ENCODE data around the gene SELP. TPM values are rescaled to one million over a fixed set of nuclear protein-coding genes. Genes with fewer than 3 reads are reported as not detected.
A peak's percentile ranks its signal among the peaks of the same experiment; 100 is the strongest.

SELP gene
- polyA plus RNA-seq, 3 donors = 0.84 to 1.4 (median 0.85) TPM

DNA sequence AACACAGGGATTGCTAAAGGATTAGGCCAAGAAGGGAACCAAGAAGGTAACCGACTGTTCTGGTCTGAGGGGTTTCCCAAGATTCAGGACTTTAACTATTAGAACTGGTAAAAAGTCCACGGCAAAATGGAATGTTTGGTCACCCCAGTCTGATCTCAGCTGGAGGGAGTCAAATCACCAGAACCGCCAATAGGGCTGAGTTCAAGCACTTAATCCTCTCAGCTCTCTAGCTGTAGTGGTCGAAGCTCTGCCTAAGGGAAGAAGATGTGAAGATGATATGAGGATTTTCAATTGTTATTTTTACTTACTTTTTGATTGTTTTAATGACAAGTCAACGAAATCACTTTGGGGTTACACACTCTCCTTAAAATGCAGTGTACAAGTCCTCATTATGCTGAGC lies 72.8 kb downstream of the SELP start:
- peaks cover 8% of the 10 kb centered on the region for H3K4me1 Mint-ChIP-seq
- WGBS (ENCODE audit: insufficient coverage) = 100% methylated on average over 2 of the region's 5 CpGs
- intact Hi-C loops (cut with micrococcal nuclease) = loop anchor here in 1 of 2 donors (10.0 kb wide), 1 partner anchor 258 kb away; no protein-coding TSS in a partner anchor

DNA sequence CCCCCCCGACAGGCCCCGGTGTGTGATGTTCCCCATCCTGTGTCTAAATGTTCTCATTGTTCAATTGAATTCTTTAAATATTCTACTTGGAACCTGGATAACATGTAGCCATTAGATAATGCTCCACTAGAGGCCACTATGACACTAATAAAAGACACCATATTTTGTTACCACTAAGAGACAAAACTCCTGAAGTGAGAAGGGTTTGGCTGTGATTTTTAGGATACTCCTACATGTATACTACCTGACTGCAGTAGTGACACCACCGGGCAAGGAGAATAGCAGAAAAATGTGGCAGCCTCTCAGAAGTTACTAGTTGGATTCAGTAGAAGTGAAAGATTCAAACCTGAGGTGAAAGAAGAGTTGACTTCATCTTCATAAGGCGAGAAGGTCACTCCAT lies 79.6 kb downstream of the SELP start:
- H2AFZ ChIP-seq (ENCODE audit: insufficient read depth, low read depth, low read length, poor library complexity, severe bottlenecking) = no peak overlapping the region
- H3K4me3 ChIP-seq (replicated peaks in 1 of 3; ENCODE audit: low read depth in 2 of 3, low read length in 3 of 3) = no peak overlapping the region
- H3K36me3 ChIP-seq (replicated peaks in 1 of 2; ENCODE audit: control insufficient read depth in 1 of 2, insufficient read depth in 2 of 2, low read length in 2 of 2) = peaks cover 58 to 96% of the 10 kb centered on the region in 2 donors
- H3K9ac ChIP-seq (ENCODE audit: insufficient read depth, low read length, poor library complexity, severe bottlenecking) = no peak overlapping the region
- intact Hi-C loops (cut with micrococcal nuclease) = loop anchor here (5.0 to 10.0 kb wide), 2 partner anchors 257 to 265 kb away; no protein-coding TSS in a partner anchor
- no peaks in the 10 kb centered on the region for H3K4me1 ChIP-seq (ENCODE audit: control insufficient read depth in 1 of 2, insufficient read depth in 2 of 2, low read length in 2 of 2)
- Mint-ChIP-seq H3K27me3 (ENCODE audit: low read depth in 3 of 3) (peaks cover 0 to 1% (median 0%) of the 10 kb centered on the region in 3 donors), H3K4me1 (no peaks in the 10 kb centered on the region), H3K9me3 (peaks cover 0 to 3% (median 0%) of the 10 kb centered on the region in 7 donors), H3K4me3 (no peak overlapping the region), H3K36me3 (peaks cover 88 to 92% of the 10 kb centered on the region in 2 donors), H3K27ac (no peak overlapping the region)
- H4K20me1 ChIP-seq (ENCODE audit: insufficient read depth, low read length) = no peaks in the 10 kb centered on the region
- DNase-seq = peak in 2 of 3 donors; percentile 8 to 34
- H3K9me3 ChIP-seq (replicated peaks in 1 of 2; ENCODE audit: control insufficient read depth in 1 of 2, insufficient read depth in 1 of 2, low read length in 2 of 2) = no peaks in the 10 kb centered on the region
- no peak overlapping the region for H3K27ac ChIP-seq (ENCODE audit: low read depth in 1 of 2, low read length in 2 of 2)
- no peak overlapping the region for H3K4me2 ChIP-seq (replicated peaks; ENCODE audit: extremely low read depth, low read length, poor library complexity, severe bottlenecking)
- WGBS (ENCODE audit: insufficient coverage) = no CpG with 5 or more reads among the region's 4 CpGs
- peak; percentile 52 for TF ChIP-seq CTCF (IDR thresholded peaks at IDR 0.05)
- H3K27me3 ChIP-seq (ENCODE audit: control insufficient read depth in 2 of 2, insufficient read depth in 2 of 2, low read length in 2 of 2) = no peaks in the 10 kb centered on the region
- H3K79me2 ChIP-seq (ENCODE audit: insufficient read depth, low read length) = no peaks in the 10 kb centered on the region

More for the DNA sequence above, 72.8 kb downstream of the SELP start:
- no peaks in the 10 kb centered on the region for H3K27me3 ChIP-seq (ENCODE audit: control insufficient read depth in 2 of 2, insufficient read depth in 2 of 2, low read length in 2 of 2)
- DNase-seq = no peak
- H3K27ac Mint-ChIP-seq = no peak overlapping the region
- peaks cover 0 to 1% (median 0%) of the 10 kb centered on the region in 3 donors for H3K27me3 Mint-ChIP-seq (ENCODE audit: low read depth in 3 of 3)
- H4K20me1 ChIP-seq (ENCODE audit: insufficient read depth, low read length) = no peaks in the 10 kb centered on the region
- no peak overlapping the region for H2AFZ ChIP-seq (ENCODE audit: insufficient read depth, low read depth, low read length, poor library complexity, severe bottlenecking)
- H3K27ac ChIP-seq (ENCODE audit: low read depth in 1 of 2, low read length in 2 of 2) = no peak overlapping the region
- no peaks in the 10 kb centered on the region for H3K4me1 ChIP-seq (ENCODE audit: control insufficient read depth in 1 of 2, insufficient read depth in 2 of 2, low read length in 2 of 2)
- H3K9me3 ChIP-seq (replicated peaks in 1 of 2; ENCODE audit: control insufficient read depth in 1 of 2, insufficient read depth in 1 of 2, low read length in 2 of 2) = no peaks in the 10 kb centered on the region
- no peak overlapping the region for H3K4me2 ChIP-seq (replicated peaks; ENCODE audit: extremely low read depth, low read length, poor library complexity, severe bottlenecking)
- peaks cover 84 to 91% of the 10 kb centered on the region in 2 donors for H3K36me3 Mint-ChIP-seq
- H3K4me3 Mint-ChIP-seq = no peak overlapping the region
- H3K79me2 ChIP-seq (ENCODE audit: insufficient read depth, low read length) = no peaks in the 10 kb centered on the region
- no peak for TF ChIP-seq CTCF (IDR thresholded peaks at IDR 0.05)
- peaks cover 68 to 93% of the 10 kb centered on the region in 2 donors for H3K36me3 ChIP-seq (replicated peaks in 1 of 2; ENCODE audit: control insufficient read depth in 1 of 2, insufficient read depth in 2 of 2, low read length in 2 of 2)
- peaks cover 0 to 3% (median 0%) of the 10 kb centered on the region in 7 donors for H3K9me3 Mint-ChIP-seq
- no peak overlapping the region for H3K9ac ChIP-seq (ENCODE audit: insufficient read depth, low read length, poor library complexity, severe bottlenecking)
- H3K4me3 ChIP-seq (replicated peaks in 1 of 3; ENCODE audit: low read depth in 2 of 3, low read length in 3 of 3) = no peak overlapping the region

Data from CD14-positive monocyte (primary cell).